Stimulated activated CD8-positive, alpha-beta memory T cell treated with anti-CD3 and anti-CD28 coated beads, Interleukin-12 subunit alpha, Interleukin-12 subunit beta, amount 100 ng/mL, for 1 hour (primary cell): ENCODE data around the gene ZIC3.
"Not testable (repeated sequence)": the region's sequence is repeated elsewhere in the genome, so short reads cannot be mapped to it uniquely, and the experiment has no call there.

Experiments
- DNase-seq: peaks from one replicate; pipeline ENCODE4 v3.0.0-alpha.2; 2020; ENCODE audit warnings: low read depth

Gene ZIC3

DNA sequence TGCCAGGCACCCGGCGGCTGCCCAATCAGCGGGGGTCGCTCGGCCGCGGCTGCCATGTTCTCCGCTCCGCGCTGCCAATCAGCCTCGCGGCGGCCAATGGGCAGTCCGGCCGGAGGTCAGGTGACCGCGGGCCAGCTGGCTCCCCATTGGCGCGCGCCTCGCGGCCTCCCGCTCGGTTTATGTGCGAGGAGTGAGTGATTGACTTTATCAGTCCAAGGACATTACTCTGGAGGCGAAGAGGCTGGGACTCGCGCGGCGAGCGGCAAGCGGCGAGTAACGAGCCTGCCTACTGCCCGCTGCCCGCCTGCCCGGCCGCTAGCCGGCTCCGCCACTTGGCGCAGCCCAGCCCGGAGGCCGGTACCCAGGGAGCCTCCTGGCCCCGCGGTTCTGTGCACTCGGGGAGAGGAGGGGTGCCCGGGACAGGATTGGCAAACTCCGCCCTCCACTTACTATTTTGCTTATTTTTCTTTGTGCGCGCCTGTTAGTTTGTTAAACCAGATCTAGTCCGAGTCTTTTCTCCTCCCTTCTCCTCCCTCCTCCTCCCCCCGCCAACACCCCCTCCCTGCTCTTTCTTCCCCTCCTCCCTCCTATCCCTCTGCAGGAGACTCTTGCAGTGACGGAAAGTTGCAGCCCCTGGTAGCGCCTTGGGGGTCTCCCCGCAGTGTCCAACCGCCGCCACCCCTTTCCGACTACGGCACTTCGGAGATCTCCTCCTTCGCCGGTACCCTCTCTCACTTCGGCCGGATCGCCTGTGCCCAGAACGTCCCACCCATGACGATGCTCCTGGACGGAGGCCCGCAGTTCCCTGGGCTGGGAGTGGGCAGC is at the start of gene ZIC3:
Gene ZIC3, plus strand, starts transcription at position 207 of the 825 bp plus-strand sequence. Its CDS starts 565 bp downstream, at position 772.
- no peak for DNase-seq

DNA sequence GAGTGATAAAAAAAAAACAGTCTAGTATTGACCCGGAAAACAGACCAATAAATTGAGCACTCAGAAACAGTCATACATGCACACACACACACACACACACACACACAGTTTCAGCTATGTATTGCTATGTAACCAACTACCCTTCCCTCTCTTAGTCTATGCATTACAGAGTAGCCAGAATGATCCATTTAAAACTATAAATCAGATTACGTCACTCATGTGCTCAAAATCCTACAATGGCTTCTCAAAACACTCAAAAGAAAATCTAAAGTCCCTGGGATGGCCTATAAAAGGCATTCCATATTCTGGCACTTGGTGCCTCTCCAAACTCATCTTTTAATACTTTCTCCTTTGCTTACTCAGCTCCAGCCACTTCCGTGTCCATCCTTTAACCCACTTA is 46.5 kb upstream of the ZIC3 start:
- DNase-seq: no peak

DNA sequence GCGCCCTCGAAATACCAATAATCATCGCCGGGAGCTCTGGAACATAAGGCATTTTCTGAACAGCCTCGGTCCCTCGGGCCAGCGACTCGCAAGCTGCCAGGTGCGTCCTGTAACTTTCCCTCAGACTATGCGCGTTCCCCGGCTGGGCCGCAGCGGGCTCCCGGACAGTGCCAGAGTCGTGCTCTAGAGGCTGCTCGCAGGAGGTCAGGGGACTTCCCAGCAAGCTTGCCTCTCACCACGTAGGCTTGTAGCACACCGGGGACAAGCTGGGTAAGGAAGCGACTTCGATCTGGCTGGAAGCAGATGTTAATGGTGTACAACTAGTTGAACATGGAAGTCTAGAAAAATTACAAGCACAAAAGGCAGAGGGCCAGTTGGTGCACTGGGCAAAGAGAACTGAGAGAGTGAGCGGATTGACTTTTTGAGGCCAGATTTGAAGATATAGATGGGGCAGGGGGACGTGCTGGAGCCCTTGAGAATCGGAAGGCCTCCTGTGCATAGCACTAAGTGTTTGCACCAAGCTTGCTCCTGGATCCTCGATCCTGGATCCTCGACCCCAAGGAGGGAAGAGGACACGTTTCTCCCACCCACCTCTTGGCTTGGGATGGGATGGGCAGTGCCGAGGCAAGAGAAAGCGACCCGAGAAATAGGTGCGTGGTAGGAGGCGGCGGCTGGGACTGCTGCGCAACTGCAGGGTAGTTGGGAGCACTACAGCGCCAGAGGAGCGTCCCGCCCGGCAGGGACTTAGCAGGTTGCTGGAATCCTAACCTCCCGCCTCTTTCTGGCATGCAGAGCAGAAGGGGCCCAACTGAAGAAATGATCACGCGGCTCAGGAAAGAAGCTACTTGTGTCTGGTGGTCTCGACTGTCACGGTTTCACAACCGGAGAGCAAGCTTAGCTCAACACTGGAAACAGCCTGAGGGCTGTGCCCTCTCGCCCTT is 19.9 kb upstream of the ZIC3 start:
- DNase-seq: no peak

DNA sequence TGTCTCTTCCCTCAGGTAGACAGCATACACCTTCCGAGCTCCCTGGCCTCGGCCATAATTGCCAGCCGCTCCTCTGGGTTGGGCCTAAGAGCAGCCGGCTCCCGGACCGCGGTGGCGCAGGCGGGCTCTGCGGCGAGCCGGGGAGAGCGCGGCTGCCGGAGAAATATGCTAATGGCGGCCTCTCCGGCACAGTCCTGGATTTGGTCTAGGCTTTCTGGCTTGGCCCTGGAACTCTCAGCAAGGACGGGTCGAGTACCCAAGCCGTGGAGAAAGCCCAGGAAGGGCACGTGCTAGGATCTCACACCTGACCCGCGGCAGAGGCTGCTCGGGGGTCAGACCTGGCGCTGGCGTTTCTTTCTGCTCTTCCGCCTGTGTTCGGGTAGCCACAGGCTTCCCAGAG is 18.6 kb upstream of the ZIC3 start:
- DNase-seq: no peak

DNA sequence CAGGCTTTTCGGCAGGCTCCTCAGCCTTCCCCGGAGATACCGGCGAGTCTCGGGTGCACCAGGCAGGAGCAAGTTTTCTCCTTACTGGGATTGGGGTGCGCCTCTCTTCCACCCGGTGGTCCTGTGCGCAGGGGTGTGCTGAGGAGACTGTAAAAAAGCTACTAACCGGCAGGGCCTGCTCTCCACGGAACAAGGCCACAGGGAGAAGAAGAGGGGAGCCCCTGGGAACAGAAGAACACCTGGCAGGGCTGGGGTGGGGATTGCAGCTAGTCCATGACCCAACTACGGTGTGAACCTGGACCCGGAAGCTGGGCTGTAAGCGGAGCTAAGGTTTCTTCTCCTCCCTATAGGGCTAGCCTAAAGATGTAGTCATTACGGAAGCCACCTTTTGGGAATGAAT is 17.7 kb upstream of the ZIC3 start:
- DNase-seq: no peak

DNA sequence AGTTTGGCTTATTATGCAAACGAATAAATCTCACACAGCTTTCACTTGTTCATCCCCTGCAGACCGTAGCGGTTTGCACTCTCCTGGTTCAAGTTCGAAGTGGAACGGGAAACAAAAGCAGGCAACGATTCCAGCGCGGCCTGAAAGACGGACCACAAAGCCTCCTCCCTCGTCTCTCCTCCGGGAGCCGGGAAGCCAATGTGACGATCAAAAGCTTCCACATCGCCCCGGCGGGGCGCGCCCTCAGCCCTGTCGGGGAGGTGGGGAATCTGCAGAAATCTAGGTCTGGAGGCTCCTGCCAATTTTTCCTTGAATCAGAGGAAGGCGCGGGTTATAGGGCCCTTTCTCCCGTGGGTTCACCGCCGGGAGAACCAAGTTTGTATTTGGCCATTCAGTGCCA is 16.9 kb upstream of the ZIC3 start:
- DNase-seq: no peak

DNA sequence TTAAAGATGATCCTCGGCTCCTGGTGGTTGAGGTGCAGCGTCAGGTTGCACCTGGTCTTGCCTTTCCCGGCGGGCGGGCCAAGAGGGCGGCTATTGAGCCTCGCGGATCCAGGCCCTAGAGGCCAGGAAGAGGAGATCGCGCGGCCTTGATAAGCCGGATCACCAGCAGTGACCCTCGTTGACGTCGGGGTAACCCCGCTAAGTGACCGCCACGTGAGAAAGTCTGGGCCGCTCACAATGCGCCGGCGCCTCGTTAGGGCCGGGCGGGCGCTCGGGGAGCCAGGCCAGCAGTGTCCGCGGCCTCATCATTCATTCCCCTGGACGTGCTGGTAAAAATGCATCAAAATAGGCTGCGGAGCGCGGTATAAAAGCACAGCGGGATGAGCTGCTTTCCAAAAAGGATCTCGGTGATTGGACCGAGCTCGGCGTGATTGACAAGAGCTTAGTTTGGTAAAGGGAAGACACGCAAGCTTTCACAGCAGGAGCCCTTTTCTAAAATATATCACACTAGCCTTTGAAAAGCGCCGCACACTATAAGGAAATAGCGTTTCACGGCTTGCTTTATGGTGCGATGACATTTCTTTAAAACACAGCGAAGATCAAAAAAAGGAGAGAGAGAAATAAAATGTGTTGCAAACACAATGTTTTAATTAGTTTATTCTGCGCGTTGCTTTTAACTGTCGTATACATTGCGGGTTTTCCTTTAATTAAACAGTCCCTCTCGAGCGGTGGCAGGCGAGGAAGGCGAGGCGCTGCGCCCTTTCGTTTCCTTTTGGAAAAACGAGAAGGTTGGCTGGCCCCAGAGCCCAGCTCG is 15.9 kb upstream of the ZIC3 start:
- DNase-seq: no peak

DNA sequence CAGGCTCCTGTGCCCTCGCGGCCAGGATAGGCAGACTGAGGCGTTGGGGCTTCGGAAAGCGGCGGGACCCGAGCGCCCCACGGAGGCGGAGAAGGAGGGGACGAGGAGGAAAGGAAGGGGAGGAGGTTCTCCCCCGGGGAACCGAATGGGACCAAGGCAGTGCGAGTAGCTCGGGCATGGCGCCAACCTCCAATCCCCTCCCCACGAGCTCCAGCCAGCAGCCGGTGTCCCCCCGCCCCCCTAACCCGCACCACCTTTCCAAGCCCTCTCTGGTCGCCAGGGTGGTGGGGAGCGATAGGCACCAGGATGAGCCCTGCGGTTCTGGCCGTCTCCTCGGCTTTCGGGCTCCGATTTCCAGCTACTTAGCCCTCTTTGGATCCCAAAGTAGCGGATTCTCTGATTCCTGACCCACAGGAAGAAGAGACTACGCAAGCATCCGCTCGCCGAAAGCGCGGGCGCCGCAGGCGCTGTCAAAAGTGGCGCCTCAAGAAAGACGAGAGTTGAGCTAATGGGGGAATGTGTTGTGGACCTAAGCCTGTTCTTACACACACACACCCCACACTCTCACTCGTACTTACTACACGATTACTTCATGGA is 15.2 kb upstream of the ZIC3 start:
- DNase-seq: no peak

DNA sequence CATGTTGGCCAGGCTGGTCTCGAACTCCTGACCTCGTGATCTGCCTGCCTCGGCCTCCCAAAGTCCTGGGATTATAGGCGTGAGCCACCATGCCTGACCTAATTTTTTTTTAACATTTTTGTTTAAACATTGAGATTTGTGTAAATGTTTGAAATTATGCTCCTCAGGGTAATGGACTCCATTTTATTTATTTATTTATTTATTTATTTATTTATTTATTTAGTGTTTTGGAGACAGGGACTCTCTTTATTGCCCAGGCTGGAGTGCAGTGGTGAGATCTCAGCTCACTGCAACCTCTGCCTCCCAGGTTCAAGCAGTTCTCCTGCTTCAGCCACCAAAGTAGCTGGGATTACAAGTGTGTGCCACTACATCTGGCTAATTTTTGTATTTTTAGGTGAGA is 13.8 kb upstream of the ZIC3 start:
- not testable (repeated sequence) for DNase-seq

DNA sequence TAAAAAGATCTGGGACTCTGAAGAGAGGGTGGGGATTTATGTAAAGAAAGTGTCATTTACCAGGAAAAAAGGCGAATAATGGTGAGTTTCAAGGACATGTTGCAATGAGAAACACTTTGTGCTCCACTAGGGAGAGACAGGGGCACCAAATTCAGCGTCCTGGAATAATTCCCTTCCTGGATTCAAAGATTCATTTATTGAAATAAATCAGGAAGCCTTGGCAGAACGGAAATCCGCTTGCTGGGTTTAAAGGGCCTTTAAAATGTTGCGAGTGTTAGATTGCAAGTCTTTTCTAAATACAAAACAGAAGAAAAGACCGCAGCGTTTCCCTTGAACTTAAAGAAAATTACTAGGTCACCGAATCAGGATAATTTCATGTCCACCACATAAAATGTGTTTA is 3.8 kb upstream of the ZIC3 start:
- no peak for DNase-seq

DNA sequence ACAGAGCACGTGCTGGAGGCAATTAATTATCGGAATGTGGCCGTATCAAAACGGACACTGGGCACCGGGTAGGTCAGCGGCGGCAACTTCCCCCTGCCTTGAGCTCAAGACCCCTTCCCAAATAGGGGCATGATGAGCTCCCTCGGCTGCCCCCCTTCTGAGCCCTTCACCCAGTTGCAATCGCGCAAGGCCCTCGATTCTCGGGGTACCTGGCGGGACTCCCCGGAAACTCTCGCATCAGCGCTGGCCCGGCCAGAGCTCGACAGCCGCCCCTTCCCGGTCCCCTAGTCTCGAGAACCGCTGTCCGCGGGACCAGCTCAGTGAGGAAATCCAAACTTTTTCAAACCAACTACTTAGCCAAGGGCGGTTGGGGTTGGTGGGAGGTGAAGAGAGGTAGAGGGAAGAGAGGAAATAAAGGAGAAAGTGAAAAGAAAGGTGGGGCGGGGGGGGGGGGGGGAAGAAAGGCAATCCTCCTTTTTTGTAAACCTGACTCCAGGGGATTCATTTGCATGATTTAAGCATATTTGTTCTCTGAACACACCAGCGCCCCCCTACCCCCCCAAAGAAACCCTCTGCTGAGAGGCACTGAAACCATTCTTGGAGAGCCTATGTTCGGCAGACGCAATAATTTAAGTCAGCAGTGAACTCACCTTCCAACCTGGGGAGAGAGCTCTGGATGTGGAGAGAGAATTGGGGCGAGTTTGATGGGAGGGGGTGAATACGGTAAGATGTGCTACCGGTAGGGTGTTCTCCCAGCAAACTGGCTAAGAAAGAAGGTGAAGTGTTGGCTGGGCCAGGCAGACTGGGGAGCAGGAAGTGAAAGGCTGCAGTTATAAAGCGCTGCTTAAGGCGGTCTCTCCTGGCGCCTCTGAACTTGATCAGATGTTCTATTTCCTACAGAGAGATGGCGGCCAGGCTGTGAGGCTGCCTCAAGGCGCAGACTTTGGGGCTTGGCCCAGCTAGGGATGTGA is 2.0 kb upstream of the ZIC3 start:
- DNase-seq: no peak

DNA sequence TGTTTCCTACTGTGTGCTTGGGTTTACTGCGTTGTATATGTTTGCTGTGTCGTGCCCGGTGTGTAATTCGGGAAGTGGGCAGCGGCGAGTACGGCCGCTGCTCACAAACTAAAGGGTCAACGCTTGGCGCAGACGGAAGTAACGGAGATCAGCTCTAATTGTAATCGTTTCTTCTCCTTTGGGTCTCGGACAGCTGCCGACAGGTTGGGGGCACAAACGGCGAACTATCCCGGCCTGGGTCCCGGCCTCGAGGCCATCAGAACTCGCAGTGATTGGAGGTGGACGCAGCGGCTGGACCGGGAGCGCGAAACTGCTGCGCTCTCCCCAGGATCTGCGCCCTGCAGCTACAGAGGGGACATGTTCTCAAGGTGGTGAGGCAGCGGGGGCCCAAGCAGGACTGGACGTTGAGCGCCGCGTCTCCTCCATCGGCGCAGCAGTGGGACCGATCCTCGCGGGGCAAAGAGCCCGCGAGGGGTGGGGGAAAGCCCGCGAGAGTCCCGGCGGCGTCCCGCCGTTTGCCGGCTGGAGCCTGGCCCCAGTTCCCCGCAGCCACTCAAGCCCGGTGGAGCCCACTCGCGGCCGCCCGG is 516 bp upstream of the ZIC3 start:
- no peak for DNase-seq

DNA sequence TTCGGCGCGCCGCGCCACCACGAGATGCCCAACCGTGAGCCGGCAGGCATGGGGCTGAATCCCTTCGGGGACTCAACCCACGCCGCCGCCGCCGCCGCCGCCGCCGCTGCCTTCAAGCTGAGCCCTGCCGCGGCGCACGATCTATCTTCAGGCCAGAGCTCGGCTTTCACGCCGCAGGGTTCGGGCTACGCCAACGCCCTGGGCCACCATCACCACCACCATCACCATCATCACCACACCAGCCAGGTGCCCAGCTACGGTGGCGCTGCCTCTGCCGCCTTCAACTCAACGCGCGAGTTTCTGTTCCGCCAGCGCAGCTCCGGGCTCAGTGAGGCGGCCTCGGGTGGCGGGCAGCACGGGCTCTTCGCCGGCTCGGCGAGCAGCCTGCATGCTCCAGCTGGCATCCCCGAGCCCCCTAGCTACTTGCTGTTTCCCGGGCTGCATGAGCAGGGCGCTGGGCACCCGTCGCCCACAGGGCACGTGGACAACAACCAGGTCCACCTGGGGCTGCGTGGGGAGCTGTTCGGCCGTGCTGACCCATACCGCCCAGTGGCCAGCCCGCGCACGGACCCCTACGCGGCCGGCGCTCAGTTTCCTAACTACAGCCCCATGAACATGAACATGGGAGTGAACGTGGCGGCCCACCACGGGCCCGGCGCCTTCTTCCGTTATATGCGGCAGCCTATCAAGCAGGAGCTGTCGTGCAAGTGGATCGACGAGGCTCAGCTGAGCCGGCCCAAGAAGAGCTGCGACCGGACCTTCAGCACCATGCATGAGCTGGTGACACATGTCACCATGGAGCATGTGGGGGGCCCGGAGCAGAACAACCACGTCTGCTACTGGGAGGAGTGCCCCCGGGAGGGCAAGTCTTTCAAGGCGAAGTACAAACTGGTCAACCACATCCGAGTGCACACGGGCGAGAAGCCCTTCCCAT is 1.1 kb downstream of the ZIC3 start:
- DNase-seq: no peak

DNA sequence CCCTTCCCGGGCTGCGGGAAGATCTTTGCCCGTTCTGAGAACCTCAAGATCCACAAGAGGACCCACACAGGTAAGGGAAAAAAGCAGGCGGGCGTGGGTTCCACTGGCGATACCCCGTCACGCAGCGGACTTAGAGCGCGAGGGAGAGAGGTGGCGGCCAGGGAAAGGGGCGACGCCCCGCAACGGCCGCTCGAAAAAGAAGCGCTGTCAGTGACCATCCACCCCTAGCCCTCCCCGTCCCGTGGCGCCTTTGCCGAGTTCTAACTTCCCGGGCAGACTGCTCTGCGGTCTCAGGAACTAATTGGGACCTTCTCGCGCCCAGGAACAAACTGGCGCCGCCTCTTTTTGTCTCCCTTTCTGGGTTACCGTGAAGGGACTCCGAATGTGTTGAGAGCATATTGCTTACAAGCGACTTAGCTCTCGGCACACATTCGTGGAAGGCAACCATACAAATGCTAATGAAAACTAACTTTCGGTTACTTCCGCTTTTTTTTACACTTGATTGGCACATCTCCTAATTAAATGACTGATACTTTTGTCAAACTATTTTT is 1.8 kb downstream of the ZIC3 start:
- DNase-seq: no peak

DNA sequence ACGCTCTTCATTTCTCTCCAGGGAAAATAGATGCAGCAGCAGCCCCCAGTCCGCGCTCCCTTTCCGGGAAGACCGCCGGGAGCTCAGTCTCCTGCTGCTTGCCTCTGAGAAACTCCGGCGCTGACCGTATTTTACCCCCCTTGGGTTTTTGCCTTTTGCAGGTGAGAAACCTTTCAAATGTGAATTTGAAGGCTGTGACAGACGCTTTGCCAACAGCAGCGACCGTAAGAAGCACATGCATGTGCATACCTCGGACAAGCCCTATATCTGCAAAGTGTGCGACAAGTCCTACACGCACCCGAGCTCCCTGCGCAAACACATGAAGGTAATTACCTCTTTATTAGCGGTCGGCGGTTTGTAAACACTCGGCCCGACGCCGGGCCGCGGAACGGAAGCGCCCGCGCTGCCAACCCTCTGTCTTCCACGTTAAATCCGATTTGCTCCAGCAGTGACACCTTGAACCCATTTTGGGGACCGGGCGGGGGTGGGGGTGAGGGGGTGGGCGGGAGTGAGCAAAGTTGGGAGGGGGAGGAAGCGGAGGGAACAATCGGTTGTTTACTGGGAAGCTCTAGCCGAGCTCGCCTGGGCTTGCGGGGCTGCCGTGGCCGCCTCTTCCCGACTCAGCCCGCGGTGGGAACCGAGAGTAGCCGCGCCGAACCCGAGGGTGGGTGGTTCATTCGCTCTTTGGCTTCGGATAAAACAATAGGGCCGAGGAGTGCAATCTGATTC is 3.0 kb downstream of the ZIC3 start:
- no peak for DNase-seq

DNA sequence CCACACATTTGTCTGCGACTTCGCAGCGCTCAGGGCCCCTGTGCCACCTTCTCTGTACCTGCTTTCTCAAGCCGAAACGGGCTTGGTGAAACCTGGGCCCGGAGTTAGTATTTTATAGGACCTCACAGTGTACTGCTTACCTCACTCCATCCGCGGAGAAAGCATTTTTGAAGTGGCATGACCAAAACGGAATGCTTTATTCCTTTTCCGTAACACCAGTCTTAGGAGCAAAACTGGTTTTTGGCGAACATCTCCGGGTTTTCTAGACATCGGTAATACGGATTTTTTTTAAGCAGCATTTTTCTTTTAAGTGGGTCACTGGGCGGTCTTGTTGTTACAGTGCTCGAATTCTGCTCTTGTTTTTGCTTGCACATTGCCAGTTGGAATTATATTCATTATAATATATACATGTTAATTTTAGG is 3.6 kb downstream of the ZIC3 start:
- DNase-seq: no peak

DNA sequence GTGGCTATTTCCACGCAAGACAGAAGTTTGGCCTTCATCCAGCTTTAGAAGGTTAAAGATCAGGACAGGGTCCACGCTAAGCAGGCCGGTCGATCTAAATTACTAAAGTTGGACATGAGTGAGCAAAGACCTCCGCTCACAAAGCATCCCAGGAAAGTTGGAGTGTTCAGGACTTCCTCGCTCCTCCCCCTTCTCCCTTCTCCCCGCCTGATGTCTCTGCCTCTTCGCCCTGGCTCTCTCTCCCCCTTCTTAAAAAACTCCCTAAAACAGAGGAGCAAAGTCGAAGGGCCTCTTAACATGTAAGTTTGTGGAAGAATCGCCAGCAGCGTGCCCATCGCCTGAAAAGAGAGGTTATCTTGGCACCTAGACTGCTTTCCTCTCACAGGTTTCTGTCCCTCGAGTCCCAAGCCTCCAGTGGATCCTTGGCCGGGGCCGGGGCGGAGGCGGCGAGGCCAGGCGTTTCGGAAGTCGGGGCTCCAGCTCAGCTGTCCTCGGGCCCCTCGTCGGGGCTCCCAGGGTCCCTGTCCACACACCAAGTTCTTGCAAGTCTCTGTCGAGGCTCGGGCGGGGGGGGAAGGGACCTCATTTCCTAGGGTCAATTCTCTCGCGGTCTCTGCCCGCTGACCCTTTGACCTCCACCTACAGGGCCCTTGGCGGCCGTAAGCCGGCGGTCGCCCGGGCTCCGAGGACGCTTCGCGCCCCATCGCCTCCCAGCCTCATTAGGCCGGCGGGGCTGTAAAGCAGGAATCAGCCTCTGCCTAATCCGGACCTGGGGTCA is 7.6 kb downstream of the ZIC3 start:
- DNase-seq: no peak
